Measurements from ENCODE around the gene PRKN. TPM values are rescaled to one million over a fixed set of nuclear protein-coding genes. Genes with fewer than 3 reads are reported as not detected.

Gene PRKN
- total and polyA plus RNA-seq, 2 experiments from 2014 or later, result 2.3 to 3.9 TPM

GRCh38 chr6:161834426-161834825, 893.1 kb downstream of the PRKN start:
- Histone ChIP-seq H3K4me2 (no peak overlapping the region), H3K27me3 (peaks cover 6% of the 10 kb centered on the region), H3K9me2 (replicated peaks; ENCODE audit: insufficient read depth) (no peaks in the 10 kb centered on the region), H3K79me2 (no peaks in the 10 kb centered on the region), H3K4me3 (no peak overlapping the region), H2AFZ (no peak overlapping the region), H3K9me3 (ENCODE audit: low read depth) (no peaks in the 10 kb centered on the region), H4K20me1 (ENCODE audit: insufficient read depth, poor library complexity, severe bottlenecking) (no peaks in the 10 kb centered on the region), H3K4me1 (ENCODE audit: insufficient read depth) (peaks cover 4% of the 10 kb centered on the region), H3K27ac (no peak overlapping the region), H3K36me3 (replicated peaks; ENCODE audit: insufficient read depth, low read depth) (no peaks in the 10 kb centered on the region)
- no peak for DNase-seq (ENCODE audit: low spot score)
- 92% methylated on average over 6 of the region's 6 CpGs for WGBS (ENCODE audit: low lambda C conversion rate, missing lambda C conversion rate)
- TF ChIP-seq EZH2phosphoT487 (IDR thresholded peaks at IDR 0.05; ENCODE audit: low read depth, severe bottlenecking, unreplicated experiment) (no peak), EZH2 (IDR thresholded peaks at IDR 0.05; ENCODE audit: borderline replicate concordance) (no peak)
- TF ChIP-seq, protein P1, sequence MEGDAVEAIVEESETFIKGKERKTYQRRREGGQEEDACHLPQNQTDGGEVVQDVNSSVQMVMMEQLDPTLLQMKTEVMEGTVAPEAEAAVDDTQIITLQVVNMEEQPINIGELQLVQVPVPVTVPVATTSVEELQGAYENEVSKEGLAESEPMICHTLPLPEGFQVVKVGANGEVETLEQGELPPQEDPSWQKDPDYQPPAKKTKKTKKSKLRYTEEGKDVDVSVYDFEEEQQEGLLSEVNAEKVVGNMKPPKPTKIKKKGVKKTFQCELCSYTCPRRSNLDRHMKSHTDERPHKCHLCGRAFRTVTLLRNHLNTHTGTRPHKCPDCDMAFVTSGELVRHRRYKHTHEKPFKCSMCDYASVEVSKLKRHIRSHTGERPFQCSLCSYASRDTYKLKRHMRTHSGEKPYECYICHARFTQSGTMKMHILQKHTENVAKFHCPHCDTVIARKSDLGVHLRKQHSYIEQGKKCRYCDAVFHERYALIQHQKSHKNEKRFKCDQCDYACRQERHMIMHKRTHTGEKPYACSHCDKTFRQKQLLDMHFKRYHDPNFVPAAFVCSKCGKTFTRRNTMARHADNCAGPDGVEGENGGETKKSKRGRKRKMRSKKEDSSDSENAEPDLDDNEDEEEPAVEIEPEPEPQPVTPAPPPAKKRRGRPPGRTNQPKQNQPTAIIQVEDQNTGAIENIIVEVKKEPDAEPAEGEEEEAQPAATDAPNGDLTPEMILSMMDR (IDR thresholded peaks at IDR 0.05; ENCODE audit: poor library complexity), result no peak

- peaks cover 6% of the 10 kb centered on the region for H3K27me3 ChIP-seq
- TF ChIP-seq, protein P1 (IDR thresholded peaks at IDR 0.05; ENCODE audit: poor library complexity), result no peak
- TF ChIP-seq EZH2 (IDR thresholded peaks at IDR 0.05; ENCODE audit: borderline replicate concordance) (no peak), EZH2phosphoT487 (IDR thresholded peaks at IDR 0.05; ENCODE audit: low read depth, severe bottlenecking, unreplicated experiment) (no peak)
- H3K9me3 ChIP-seq (ENCODE audit: low read depth), result no peaks in the 10 kb centered on the region
- H3K9me2 ChIP-seq (replicated peaks; ENCODE audit: insufficient read depth), result no peaks in the 10 kb centered on the region
- no peak overlapping the region for H3K4me3 ChIP-seq
- 46% methylated on average over 18 of the region's 18 CpGs for WGBS (ENCODE audit: low lambda C conversion rate, missing lambda C conversion rate)
- no peaks in the 10 kb centered on the region for H3K36me3 ChIP-seq (replicated peaks; ENCODE audit: insufficient read depth, low read depth)
- no peaks in the 10 kb centered on the region for H4K20me1 ChIP-seq (ENCODE audit: insufficient read depth, poor library complexity, severe bottlenecking)
- H2AFZ ChIP-seq, result no peak overlapping the region
- H3K79me2 ChIP-seq, result no peaks in the 10 kb centered on the region
- H3K4me1 ChIP-seq (ENCODE audit: insufficient read depth), result no peaks in the 10 kb centered on the region
- no peak overlapping the region for H3K4me2 ChIP-seq
- no peak overlapping the region for H3K27ac ChIP-seq
- DNase-seq (ENCODE audit: low spot score), result no peak
Measured at GRCh38 chr6:161833099-161833860, 894.3 kb downstream of the PRKN start.

DNA sequence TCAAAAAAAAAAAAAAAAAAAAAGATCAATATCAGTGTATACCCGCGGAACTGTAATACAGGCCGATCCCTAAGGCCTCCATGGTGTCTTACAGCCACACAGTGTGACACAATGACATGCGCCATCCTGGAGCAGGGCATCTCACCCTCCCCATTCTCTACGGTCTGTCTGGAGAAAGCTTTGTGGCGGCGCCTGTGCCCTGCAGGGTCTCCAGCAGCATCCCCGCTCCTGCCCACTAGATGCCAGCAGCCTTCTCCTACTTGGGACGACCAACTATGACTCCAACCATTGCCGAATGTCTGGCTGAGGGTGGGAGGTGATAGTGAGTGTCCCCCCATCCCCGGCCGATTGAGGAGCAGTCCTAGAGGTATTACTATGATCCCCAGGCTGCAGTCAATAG, 894.9 kb downstream of the PRKN start:
- Histone ChIP-seq H3K4me1 (ENCODE audit: insufficient read depth) (no peaks in the 10 kb centered on the region), H3K27ac (no peak overlapping the region), H3K79me2 (no peaks in the 10 kb centered on the region), H3K9me2 (replicated peaks; ENCODE audit: insufficient read depth) (no peaks in the 10 kb centered on the region), H3K27me3 (peaks cover 6% of the 10 kb centered on the region), H3K4me2 (no peak overlapping the region), H2AFZ (no peak overlapping the region), H3K9me3 (ENCODE audit: low read depth) (no peaks in the 10 kb centered on the region), H3K36me3 (replicated peaks; ENCODE audit: insufficient read depth, low read depth) (no peaks in the 10 kb centered on the region), H4K20me1 (ENCODE audit: insufficient read depth, poor library complexity, severe bottlenecking) (no peaks in the 10 kb centered on the region), H3K4me3 (no peak overlapping the region)
- WGBS (ENCODE audit: low lambda C conversion rate, missing lambda C conversion rate), result 89% methylated on average over 12 of the region's 12 CpGs
- DNase-seq (ENCODE audit: low spot score), result no peak
- TF ChIP-seq, protein P1 (IDR thresholded peaks at IDR 0.05; ENCODE audit: poor library complexity), result no peak
- TF ChIP-seq EZH2 (IDR thresholded peaks at IDR 0.05; ENCODE audit: borderline replicate concordance), result no peak
